Measurements from ENCODE around the gene PDE1C. TPM values are rescaled to one million over a fixed set of nuclear protein-coding genes. Genes with fewer than 3 reads are reported as not detected.

Gene PDE1C
- total RNA-seq, 4 donors from 2014 or later: 0.19 to 14.5 (median 2.9) TPM

- intact Hi-C loops (cut with DNase I): no loop called here
- no peaks in the 10 kb centered on the region for H3K9me3 ChIP-seq
These were observed 95.9 kb downstream of the PDE1C start for GRCh38 chr7:31974351-31974750.

GRCh38 chr7:31971049-31971667, 99.0 kb downstream of the PDE1C start:
- TF ChIP-seq CTCF (IDR thresholded peaks at IDR 0.05) (no peak), POLR2A (IDR thresholded peaks at IDR 0.05) (no peak)
- Histone ChIP-seq H3K9me3 (peaks cover 0 to 4% (median 0%) of the 10 kb centered on the region in 3 donors), H3K27ac (no peak overlapping the region), H3K36me3 (no peaks in the 10 kb centered on the region), H3K4me3 (no peak overlapping the region), H3K27me3 (no peaks in the 10 kb centered on the region), H3K4me1 (no peaks in the 10 kb centered on the region)
- intact Hi-C loops (cut with DNase I): no loop called here
- DNase-seq: no peak
- WGBS, 2 donors: 80% methylated on average over 7 of the region's 7 CpGs

More at GRCh38 chr7:31974351-31974750, 95.9 kb downstream of the PDE1C start:
- DNase-seq: no peak
- Histone ChIP-seq H3K36me3 (no peaks in the 10 kb centered on the region), H3K27ac (no peak overlapping the region), H3K4me1 (no peaks in the 10 kb centered on the region), H3K4me3 (no peak overlapping the region), H3K27me3 (no peaks in the 10 kb centered on the region)
- 35 to 63% methylated on average over 1 of the region's 1 CpG for WGBS, 2 donors
- TF ChIP-seq POLR2A (IDR thresholded peaks at IDR 0.05): no peak
- TF ChIP-seq CTCF (IDR thresholded peaks at IDR 0.05): no peak

- Histone ChIP-seq H3K4me1 (no peaks in the 10 kb centered on the region), H3K9me3 (peaks cover 0 to 4% (median 0%) of the 10 kb centered on the region in 3 donors), H3K27me3 (no peaks in the 10 kb centered on the region), H3K27ac (no peak overlapping the region), H3K36me3 (no peaks in the 10 kb centered on the region), H3K4me3 (no peak overlapping the region)
- no peak for DNase-seq
- TF ChIP-seq POLR2A (IDR thresholded peaks at IDR 0.05) (no peak), CTCF (IDR thresholded peaks at IDR 0.05) (no peak)
- intact Hi-C loops (cut with DNase I): no loop called here
These were observed 99.7 kb downstream of the PDE1C start for GRCh38 chr7:31970501-31970900.

- Histone ChIP-seq H3K36me3 (no peaks in the 10 kb centered on the region), H3K4me3 (no peak overlapping the region), H3K27me3 (no peaks in the 10 kb centered on the region), H3K27ac (no peak overlapping the region), H3K9me3 (peaks cover 0 to 3% (median 0%) of the 10 kb centered on the region in 3 donors), H3K4me1 (no peaks in the 10 kb centered on the region)
- 88 to 95% methylated on average over 3 to 7 of the region's 8 CpGs for WGBS, 2 donors
- TF ChIP-seq POLR2A (IDR thresholded peaks at IDR 0.05) (no peak), CTCF (IDR thresholded peaks at IDR 0.05) (no peak)
- no peak for DNase-seq
- intact Hi-C loops (cut with DNase I): no loop called here
These were observed 106.5 kb downstream of the PDE1C start for GRCh38 chr7:31963569-31964175.

- TF ChIP-seq CTCF (IDR thresholded peaks at IDR 0.05) (no peak), POLR2A (IDR thresholded peaks at IDR 0.05) (no peak)
- H3K27me3 ChIP-seq: no peaks in the 10 kb centered on the region
- H3K9me3 ChIP-seq: no peaks in the 10 kb centered on the region
- H3K36me3 ChIP-seq: no peaks in the 10 kb centered on the region
- no peak overlapping the region for H3K27ac ChIP-seq
- intact Hi-C loops (cut with DNase I): no loop called here
- no peaks in the 10 kb centered on the region for H3K4me1 ChIP-seq
- no peak overlapping the region for H3K4me3 ChIP-seq
- DNase-seq: no peak
These were observed 108.0 kb downstream of the PDE1C start for GRCh38 chr7:31962246-31962645.
